HG02981 (cell line): ENCODE measurements around the gene BBX.
"Not testable (repeated sequence)": the region's sequence is repeated elsewhere in the genome, so short reads cannot be mapped to it uniquely, and the experiment has no call there.

Experiments
- ATAC-seq: cut with Tn5 transposase; IDR thresholded peaks from one replicate; pipeline ENCODE4 v1.9.1; 2021; ENCODE audit warnings: mild to moderate bottlenecking, moderate library complexity; ENCODE audit not compliant: unreplicated experiment

BBX gene

DNA sequence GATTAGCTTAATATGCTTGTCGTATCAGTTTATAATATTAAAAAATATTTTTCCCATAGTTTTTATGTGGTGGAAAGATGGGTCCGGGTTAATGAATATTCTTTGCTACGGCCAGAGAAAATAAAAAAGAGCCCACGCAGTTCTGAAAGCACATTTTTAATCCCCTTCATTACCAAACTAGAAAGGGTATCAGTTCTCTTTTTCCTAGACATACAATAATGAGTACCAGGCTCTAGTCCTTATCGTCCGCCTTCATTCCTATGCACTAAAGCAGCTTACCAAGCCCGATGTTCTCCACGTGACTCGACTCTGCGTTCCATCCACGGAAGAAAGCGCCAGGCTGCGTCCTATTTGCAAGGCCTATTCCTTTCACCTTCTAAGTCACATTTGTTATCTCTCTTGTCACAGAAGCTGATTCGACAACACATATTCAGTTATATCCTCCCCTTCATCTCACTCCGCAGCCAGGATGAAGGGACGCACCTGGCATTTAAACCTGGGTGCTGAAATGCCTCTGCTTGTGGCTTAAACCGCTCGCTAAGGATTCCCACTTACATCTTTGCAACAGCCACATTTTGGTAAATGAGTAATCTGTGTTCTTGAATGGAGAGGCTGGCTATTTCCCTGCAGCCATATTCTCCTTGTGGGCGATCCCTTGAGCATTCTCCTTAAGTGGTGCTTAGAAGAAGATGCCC, 311.1 kb downstream of the BBX start:
- ATAC-seq: no peak

DNA sequence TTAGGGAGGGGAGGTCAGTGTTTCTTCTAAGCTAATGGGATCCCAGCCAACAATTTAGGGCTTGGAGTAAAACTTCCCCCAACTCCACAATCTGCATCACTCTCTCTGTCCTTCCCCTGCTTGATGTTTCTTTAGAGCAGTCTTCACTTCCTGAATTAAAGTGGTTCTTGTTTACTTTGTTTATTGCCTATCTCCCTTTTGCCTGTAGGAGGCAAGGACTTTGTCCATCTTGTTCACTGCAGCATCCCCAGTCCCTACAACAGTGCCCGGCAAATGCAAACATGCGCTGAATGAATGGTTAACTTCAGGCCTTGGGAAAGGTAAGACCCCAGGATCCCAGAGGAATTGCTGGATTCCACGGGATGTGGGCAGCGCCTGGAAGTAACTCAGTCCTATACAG, 312.2 kb downstream of the BBX start:
- ATAC-seq: not testable (repeated sequence)

DNA sequence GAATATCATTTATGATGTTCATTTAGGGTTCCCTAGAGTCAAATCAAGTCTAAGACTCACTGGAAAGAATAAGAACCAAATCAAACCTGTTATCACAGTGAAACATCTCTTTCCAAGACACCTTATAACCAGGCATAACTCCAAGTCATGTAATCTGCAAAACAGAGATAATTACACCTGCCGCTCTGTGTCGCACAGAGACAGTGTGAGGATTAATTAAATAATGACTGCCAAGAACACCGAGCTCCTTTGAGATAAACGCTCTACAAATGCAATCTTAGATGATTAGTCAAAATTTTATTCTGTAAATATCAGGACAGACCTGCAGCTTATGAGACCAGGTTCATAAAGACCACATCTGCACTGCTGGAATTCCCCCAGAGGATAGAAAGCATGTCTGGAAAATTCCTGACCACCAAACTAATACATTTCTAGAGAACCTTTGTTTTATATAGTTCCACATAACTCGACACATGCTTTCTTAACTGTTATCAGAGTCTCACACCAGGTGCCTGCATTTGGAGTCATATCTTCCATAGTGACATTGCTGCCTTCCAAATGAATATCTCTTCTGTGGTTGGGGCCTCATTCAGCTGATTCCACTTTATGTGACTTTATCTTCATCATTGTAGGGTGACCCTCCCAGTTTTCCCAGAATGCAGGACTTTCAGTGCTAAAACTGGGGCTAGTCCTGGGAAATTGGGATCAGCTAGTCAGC, 315.3 kb downstream of the BBX start:
- no peak for ATAC-seq

DNA sequence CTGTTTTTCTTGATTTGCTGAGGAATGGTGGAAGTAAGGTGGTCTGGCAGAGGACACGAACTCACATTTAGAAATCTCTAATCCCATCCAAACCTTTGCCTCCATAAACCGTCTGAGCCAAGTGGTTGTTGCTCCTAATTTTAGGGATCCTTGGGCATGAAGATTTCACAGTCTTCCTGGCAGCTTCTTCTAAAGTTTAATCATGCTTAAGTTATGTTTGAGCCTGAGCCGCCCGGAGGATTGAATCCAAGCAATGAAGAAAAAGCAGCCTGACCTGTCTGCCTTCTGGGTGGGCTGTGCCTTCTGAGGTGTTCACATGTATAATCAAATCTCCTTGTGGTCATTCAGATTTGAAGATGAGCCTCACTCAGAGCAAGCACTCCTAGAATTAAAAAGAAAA, 319.1 kb downstream of the BBX start:
- no peak for ATAC-seq

DNA sequence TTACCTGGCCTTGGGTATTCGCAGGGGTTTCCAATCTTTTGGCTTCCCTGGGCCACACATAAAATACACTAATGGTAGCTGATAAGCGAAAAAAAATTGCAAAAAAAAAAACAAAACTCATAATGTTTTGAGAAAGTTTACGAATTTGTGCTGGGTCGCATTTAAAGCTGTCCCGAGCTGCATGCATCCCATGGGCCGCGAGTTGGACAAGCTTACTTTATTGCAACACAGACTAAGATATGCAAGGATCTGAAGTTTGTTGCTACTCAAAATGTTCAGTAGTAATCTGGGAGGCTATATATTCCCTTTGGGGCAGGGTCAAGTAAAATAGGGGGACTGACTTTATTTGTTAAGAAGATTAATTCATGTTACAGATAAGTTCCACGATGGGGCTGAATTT, 320.2 kb downstream of the BBX start:
- ATAC-seq: no peak

DNA sequence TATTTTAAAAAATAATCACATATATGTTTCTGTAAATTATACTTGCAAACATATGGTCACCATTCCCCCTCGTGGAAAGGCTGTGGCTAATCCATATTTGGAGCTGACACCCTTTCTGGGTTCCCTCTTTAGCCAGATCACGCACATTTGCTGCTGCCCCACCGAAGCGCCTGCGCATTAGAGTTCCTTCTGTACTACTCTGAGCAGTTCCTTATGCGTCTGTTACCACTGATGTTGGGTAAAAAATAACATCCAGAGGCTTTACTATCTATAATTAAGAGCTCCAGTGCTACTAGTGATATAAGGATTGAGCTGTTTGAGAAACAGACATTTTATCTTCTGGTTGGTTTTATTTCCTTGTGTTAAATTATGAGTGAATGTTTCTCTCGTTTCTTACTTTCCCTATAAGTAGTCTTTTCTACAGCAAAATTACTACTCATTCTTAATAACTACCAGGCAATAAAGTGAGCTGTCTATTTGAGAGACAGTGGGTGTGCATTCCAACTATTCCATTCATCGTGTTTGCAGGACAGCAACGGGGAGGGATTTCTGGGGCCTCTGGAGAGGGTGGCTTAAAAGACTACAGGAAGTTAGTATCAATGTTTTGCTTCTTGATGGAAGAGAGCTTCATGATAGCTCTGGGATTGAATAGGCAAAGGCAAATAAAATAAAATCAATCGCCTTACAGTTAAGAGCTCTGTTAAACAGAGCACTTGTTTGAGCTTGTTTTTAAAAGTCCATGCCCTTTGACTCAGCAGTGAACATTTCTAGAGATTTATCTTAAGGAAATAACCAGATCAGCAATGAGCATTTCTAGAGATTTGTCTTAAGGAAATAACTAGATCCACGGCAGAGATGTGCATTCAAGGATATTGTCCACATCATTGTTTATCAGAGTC, 322.9 kb downstream of the BBX start:
- ATAC-seq: no peak

DNA sequence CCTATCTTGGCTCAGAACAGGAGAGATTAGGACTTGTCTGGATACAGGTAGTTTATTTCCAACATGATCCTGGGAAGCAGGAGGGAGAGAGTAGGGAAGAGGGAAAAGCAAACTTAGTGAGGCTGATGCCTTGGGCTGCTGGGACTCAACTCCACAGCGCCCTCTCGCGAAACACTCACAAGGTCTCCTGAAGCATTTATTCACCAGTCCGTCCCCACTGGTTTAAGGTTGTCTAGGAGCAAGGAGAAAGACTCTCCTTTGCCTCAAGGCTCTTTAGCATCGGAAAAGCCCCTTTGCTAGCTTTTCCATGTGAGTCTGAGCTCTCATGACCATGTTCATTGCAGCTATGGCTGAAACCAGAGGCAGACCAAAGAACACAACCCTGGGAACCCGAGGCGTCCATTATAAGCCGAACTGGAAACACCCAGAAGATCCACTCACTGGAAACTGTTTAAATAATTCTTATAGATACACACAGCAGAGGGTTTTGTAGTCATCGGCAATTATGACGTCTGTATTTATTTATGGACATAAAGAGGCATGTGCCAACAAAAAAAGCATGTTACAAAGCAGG, 323.6 kb downstream of the BBX start:
- no peak for ATAC-seq

DNA sequence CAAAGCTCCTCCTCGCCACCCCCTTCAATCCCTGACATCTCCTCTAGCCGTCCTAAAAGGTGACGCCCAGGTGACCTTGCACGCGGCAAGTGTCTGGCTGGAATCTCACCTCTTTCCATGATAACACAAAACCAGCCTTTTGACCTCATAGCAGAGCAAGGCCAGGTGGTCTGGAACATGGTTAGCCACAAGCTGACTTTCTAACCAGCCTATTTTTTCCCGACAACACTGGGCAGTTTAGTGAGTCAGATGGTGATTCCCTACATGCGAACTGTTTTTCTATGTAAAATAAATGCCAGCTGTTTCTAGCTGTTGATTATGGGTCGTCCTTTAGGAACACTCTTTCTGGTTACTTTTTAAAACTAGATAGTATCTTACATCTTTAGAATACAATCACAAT, 325.0 kb downstream of the BBX start:
- no peak for ATAC-seq

DNA sequence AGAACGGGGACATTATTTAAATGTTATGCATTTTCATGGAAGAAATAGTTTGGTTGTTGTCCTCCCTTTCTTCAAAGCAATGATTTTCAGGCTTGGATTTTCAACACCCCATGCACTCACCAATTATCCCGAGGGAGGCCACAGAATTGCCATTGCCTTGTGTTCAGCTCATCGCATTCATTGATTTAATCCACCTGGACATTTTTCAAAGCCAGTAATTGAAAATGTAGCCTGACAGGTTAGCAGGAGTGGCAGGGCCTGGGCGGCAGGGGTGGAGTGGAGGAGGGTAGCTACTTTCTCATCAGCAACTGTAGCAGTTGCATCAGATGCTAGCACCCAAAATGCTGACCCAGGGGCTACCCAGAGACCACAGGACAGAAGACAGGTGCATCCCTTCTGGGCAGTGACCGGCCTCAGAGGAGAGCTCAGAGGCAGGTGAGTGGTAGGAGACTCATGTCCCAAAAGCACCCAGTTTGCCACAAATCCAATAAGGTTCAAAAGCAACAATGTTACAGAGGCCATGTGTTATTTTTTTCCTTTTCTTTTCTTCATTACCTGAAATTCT, 325.7 kb downstream of the BBX start:
- no peak for ATAC-seq

DNA sequence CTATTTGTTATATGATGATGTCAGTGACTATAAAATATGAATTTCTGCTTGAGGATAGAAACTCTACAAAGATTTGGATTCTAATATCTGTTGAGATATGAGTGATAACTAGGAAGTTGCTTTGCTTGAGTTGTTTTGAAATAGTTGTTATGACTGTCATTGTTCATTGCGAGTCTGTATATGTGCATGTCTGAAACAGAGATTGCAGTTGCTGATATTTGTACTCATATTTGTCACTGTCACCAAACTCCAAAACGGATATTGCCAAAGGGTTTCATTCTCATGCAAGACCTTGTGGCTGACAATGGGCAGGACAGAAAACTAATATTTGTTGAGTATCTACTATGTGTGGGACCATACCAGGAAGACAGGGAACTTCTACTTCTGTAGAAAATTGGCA, 327.9 kb downstream of the BBX start:
- ATAC-seq: no peak

DNA sequence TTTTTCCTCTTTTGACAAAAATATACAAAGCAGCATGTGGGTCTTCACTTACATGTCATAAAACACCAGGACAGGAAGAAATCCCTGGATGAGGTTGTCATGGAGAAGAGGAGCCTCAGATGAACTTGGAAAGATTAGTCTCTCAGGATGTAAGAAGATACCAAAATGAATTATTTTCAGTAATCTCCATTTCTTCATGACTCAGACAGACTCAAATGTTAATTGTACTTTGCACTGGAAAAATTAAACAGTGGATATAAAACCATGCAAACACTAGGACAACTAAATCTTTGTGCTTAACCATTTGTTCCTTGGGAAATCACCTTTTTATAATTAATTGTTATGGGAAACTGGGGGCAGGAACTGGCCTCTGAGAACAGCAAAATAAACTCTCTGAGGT, 331.1 kb downstream of the BBX start:
- ATAC-seq: no peak

DNA sequence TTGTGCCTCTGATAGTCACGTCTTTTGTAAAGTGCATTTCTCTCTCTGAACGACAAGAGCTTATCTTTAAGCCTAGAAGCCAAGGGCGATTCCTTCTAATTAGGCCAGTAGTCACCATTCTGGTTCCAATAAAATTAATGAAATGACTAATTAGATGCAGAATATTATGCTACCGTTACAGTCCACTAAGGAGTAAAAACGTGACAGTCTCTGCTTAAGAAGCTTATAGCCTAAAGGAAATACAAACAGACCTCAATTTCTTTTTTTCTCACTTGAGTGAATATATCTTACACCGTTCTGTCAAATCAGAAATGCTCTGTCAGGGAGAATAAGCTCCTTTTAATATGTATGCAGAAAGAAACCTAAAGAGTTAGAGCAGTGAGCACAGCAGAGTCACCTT, 332.0 kb downstream of the BBX start:
- ATAC-seq: no peak

DNA sequence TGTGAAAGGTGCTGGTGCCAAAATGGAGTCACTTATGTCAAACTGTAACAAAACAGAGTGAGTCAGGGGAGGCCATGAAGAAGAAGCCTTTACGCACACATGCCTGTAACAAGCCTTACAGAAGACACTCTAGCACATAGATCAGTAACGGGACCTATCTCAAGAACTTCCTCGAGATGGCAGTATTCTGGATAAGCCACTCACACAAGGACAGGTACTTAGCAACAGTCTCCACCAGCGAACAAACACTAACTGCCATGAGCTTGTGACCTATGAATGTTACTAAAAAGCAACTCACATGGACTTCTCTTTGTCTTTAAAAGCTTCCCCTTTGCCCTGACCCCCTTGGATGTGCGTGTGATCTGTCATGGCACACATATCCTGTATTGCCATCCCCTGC, 332.9 kb downstream of the BBX start:
- peak; percentile 59 for ATAC-seq

DNA sequence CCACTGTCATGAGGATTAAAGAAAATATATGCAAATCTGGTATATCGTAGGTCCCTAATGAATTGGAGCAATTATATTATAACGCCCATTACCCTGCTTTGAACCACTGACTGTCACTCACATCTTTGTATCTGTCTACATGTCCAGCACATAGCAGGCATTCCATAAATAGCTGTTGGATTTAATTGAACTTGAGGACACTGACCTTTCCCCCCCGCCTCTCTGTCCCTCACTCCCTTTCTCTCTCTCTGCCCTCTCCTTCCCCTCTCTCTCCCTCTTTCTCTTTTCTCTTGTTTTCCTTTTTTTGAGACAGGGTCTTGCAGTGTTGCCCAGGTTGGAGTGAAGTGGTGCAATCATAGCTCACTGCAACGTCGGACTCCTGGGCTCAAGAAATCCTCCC, 335.1 kb downstream of the BBX start:
- ATAC-seq: no peak

DNA sequence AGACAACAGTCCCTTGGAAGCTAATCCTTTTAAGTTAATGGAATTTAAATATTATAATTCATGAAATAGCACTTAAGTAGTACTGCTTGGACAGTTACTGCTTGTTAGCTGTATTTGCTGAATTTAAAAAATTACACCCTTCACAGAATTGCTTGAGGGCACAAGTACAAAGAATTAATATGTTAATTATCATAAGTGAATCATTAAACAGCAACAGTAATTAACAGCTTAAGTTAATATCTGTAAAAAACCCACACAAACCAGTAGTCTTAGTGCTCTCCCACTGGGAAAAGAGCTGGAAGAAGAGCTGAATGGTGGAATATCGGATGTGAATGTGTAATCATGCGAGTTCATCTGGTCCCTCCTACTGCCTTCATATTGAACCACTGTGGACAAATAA, 336.1 kb downstream of the BBX start:
- ATAC-seq: no peak
